SW480 (cell line): ENCODE results near the gene CREB3.

Source experiments
- DNase-seq: peaks from one replicate; pipeline ENCODE4 v3.0.0-alpha.2; 2016; ENCODE audit warnings: low spot score

Gene CREB3

DNA sequence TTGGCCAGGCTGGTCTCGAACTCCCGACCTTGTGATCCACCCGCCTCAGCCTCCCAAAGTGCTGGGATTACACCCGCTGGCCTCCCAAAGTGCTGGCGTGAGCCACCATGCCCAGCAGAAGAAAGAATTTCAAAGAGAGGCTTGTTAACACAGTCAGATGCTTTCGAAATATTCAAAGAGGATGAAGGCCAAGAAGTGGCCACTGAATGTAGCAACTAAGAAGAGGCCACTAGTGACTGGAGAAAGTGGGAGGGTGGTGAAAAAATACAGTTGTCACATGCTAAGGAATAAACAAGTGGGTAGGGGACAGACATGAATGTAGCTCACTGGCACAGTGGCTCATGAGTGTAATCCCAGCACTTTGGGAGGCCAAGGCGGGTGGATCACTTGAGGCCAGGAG, 29.8 kb upstream of the CREB3 start:
- no peak for DNase-seq

DNA sequence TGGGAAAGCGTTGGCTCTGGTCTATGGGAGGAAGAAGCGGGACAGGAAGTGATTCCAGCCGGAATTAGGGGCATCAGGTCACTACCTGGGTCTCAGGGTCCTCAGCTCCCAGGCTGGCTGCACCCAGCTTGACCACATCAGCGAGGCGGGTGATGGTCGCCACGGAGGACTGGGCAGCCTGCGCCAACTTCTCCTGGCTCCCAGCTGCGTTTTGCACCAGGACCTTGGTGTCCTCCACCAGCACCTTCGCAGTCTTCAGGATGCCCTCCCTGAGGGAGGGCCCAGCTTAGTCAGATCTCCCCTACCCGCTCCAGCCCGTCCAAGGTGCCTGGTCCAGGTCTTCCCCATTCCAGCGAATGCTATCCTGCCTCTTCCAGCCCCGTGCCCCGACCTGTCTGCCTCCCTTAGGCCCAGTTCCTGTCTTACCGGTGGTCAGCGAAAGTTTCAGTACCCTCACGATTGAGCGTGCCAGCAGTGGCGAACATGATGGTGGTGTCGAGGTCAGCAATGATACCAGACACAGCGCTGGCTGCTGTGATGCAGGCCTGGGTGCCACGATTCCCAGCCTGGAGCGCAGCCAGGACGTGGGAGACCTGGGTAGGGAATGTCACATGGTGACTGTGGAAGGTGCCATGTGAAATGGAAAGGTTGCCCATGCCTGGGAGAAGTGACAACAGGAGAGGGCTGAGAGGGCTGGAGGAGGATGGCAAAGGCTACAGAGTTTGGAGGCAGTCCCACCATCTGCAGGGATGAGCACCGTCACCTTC, 28.4 kb upstream of the CREB3 start:
- no peak for DNase-seq

DNA sequence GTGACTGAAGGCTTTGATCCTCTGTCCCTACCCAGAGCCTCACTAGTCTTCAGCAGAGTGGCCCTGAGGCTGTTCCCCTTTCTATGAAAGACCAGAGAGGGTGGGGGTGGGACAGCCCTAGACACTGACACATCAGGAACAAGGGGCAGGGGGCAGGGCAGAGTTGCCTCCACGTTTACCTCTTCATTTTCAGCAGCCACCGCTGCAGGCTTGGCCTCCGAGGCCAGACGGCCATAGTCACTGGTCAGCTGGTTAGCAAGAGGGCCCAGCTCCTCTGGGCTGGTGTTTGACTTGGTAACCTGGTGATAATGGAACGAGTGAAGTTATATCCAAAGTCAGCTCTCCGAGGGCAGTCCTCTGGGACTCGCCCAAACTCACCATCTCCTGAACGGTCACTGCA, 27.1 kb upstream of the CREB3 start:
- no peak for DNase-seq

DNA sequence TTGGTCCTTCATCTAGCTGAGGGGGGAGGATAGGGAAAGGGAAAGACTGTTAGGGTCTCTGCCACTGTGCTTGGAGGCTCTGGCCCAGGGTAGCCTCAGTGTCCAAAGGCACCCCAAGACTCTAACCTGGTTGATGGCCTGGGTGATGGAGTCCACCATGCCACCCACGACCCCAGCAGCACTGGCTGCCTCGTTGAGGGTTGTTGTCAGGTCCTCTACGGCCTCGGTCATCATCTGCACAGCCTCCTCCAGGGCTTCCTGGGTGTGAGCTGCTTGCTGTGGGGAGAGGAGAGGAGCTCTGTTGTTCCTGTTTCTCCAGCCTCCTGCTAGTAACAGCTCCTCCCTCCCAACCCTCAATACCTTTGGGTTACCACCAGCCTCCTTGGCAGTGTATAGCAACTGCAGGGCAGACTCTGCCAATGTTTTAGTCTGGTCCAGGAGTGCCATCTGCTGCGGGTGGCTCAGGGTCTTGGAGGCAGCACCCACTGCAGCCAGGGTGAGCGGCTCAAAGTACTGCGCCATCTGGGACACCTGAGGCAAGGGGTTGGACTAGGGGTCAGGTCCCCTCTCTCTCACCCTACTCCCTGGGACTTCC, 26.5 kb upstream of the CREB3 start:
- DNase-seq, result no peak

DNA sequence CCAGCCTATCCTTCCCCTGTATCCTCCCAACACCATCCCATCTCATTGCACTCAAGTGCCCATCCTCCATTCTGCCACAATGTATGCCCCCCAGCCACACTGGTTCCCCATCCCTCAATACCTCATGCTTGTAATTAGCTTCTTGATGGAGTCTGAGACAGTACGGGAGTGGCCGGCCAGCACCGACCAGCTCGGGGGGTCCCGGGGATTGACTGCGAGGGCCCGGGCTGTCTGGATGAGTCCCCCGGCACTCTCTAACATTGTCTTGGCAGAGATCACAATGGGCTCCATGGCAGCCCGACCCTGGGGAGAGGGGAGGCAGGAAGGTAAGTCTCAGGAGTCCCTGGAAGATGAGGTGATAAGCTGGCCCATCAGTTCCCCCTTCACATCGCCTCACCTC, 25.5 kb upstream of the CREB3 start:
- no peak for DNase-seq

DNA sequence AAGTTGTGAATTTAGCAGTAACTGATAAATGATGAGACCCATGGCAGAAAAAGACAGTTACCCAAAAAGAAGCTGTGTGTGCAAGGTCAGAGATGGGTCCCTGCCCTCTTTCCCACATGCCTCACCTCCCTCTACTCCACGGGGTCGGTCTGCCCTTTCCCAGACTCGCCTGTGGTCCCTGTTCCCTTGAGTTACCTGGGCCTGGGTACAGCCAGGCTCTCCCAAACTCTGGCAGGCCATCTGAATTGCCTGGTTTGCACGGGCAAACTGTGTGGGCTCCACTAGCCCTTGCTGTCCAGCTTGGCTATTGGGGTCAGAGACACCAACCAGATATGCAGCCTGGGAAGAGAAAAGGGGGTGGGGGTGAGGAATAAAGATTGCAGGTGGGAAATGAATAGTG, 24.3 kb upstream of the CREB3 start:
- no peak for DNase-seq

DNA sequence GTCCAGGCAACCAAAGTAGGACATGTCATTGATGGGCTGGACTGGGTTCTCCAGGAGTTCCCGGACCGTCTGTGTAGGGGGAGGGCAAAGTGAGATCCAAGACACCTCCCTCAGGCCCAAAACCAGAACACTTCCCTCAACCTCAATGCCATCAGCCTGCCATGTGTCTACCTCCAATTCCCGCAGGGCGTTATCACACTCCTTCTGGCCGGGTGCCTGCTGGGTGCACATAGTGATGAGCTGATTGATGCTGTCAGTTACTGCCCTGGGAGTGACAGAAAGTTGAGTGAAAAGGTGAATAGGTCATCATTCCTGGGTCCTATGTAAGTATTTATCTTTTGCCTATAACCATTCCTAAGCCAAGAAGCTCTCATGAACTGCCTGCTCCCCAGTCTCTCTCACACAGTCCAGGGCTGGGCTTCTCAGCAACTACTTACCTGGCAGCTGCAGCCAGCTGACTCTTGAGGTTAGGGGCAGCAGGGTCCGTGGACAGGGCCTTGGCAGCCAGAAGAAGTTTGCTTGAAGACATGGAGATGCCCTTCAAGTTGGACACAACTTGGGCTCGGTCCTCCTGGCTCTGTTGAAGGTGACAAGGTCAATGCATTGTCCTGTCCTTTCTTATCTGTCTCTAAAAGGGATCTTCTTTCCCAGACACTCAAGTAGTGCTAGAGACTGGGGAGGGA, 21.5 kb upstream of the CREB3 start:
- DNase-seq, result no peak

DNA sequence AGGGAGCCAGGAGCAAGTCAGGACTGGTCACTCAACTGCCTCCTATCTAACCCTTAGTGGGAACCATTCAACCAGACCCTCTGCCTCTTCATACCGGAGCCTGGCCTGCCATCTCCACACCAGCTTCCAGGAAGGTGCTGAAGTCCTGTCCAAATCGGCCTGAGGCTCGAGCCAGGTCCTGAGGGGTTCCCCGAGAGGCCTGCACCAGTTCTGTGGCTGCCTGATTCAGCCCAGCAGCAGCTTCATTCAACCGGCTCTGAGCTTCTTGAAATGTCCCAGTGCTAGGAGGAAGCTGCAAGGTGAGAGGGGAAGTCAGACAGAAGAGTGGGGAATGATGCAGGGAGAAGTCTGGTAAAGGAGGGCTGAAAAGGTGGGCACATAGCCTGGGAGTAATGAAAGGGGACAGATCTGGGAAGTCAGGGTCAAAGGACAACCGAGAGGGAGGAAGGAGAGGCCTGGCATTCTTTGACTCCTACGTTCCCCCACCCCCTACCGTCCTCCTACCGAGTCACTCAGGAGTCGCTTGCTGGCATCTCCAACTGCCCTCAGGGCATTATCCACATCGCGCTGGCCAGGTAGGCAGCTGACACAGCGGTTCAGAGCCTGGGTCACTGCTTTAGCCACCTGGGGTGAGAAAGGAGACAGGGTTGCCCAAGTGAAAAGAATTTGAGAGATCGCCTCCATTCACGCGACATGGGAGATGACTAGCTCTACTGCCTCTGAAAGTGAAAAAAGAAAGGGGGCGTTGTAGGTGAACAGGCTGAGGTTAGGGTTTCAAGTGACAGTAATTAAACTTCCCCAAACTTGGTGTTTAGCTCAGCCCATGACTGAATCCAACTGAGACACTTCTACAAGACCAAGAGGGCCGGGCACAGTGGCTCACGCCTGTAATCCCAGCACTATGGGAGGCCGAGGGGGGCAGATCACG, 20.7 kb upstream of the CREB3 start:
- DNase-seq, result no peak

DNA sequence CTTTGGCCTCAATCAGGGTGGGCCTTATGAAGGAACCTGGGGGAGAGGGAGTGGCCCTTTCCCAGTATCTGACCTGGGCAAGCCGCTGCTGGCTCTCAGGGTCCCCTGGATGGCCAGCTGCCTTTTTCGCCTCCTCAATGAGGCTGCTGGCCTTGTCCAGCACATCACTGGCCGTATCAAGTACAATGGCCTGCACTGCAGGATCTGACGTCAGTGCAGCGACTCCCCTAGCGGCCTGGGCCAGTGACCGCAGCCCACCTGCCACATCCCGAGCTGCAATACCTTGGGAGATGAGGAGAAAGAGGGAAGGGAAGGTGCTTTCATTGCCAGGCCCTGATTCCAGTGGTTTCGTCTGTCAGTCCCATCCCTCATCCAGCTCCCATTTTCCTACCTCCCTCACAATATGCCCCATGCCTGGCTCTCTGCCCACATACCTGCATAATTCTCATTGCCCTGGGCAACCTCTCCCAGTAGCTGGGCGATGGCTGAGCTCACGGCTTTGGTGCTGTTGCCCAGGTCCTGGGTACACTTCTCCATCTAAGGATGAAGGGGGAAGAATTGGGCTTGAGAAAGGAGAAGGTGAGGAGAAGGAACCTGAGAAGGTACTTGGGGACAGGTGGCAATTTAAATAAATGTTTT, 19.6 kb upstream of the CREB3 start:
- DNase-seq, result no peak

DNA sequence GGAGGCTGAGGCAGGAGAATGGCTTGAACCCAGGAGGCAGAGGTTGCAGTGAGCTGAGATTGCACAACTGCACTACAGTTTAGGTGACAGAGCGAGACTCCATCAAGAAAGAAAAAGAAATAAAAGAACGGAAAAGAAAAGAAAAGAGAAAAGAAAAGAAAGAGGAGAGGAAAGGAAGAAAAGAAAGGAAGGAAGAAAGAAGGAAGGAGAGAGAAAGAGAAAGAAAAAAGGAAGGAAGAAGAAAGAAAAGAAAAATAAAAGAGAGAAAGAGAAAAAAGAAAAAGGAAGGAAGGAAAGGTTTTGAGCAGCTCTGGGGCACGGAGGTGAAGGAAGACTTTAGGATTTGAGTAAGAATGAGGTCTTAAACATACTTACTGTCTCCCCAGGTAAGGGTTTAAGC, 18.9 kb upstream of the CREB3 start:
- DNase-seq, result no peak

DNA sequence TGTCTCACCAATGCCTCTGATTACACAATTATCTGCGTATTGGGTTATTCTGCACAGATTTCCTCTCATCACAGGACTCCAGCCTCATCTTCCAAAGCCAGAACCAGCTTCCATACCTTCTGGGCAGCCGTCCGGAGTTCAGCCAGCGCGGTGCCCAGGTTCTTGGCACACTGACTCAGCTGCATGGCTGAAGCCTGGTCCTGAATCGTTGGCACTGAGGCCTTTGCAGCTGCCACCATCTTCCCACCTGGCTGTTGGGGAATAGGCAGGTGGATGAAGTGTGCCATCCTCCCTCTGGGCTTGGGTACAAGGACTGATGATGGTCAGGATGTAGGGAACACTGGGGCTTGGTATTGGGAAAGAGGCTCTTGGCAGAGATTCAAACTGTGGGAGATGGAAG, 18.3 kb upstream of the CREB3 start:
- no peak for DNase-seq

DNA sequence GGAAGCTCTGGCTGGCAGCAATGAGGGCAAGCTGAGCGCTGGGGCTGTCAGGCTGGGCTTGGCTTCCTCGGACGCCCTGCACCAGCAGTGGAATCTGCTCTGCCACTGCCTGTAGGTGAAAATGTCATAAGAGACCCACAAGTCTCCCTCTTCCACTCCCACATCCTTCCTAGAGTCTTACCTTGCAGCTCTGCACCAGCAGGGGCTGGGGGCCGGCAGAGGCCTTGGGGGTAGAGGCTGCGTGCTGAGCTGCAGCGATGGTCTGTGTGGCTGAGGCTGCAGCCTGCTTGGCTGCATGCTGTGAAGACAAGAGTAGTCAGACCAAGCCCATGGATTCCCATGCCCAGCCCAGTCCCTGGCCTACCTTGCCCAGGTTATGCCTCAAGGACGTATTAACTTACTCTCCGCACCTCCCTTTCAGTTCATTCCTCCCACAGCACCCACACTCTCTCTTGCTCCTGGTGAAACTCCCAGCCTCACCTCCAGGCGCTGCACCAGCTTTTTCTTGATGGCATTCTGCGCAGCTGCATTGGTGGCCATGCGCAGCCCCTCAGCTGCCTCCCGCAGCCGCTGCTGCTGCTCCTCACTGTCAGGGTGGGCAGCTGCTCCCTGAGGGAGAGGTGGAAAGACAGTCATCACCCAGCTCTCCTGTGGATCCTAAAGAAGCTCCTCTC, 17.8 kb upstream of the CREB3 start:
- no peak for DNase-seq

DNA sequence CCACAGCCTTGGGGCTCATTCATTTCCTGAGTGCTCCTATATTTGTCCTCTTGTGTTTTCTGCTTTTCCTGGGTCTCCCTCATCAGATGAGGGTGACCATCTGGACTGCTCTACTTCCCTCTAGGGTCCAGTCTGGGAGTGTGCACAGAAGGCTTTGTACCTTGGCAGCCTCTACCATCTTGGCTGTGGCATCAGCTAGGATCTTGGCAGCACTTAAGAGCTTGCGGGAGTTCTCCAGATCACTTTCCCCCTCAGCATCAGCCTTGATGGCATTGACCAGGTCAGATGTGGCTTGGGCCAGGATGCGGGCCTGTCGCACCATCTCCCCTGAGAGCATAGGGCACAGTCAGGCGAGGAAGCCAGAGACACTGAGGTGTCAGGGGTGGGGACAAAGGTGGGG, 16.2 kb upstream of the CREB3 start:
- DNase-seq, result no peak

DNA sequence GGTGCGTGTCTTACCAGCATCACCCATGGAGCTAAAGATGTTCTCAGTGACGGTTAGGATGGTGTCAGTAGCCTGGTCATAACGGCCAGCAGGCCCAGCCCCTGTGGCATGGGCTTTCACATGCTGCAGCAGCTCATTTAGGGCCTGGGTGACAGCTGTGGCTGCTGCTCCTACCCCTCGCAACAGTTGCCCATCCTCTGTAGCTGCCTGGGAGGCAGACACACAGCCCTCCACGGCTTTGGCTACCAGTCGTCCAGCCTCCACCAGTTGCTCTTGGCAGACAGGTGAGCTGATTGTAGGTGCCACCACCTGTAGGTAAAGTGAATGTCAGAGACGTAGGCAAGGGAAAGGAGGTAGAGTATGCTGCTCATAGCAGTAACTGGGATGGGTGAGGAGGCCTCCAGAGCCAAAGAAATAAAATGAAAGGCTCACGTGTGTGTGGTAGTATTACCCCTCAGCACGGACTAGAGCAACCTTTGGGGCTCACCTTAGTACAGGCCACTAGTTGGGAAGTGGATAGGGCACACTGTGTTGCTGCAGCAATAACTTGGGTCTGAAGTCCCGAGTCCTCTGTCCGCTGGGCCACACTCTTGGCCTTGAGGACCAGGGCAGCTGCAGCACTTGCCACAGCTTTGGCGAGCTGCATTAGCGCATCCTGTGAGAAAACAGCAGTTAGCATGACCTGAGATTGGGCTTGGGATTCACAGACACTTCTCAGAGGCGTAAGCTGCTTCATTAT, 15.2 kb upstream of the CREB3 start:
- DNase-seq, result no peak

DNA sequence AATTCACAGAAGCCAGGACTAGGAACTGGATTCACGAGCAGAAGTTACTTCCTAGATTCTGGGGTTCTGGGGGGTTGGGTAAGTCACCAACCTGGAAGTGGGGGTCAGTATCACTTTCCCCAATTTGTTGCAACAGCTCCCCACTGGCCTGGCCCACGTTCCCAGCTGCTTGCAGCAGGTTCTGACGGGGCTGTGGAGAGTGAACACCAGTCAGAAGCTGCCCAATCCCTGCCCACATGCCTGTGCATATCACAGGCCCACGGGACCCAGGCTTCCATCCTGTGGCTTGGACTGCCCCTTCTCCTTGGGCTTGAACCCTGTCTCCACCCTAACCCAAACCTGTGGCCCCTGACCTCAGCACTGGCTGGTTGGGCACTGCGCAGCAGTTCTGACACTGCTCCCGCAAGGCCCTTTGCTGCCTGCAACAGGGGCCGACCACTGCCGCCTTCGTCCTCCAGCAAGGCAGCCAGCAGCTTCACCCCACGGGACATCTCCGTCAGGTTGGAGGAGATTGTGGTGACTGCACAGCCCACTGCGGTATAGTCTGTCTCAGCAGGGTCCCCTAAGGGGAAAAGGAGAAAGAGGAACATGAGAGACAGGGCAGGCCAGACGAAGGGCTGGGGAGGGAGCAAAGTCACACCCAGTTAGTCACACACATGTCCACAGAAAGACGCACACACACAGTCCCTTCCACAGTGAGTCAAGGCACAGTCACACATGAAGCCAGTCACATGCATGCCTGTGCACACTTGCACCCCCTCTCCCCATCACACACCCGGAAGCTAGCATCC, 13.6 kb upstream of the CREB3 start:
- DNase-seq, result no peak

DNA sequence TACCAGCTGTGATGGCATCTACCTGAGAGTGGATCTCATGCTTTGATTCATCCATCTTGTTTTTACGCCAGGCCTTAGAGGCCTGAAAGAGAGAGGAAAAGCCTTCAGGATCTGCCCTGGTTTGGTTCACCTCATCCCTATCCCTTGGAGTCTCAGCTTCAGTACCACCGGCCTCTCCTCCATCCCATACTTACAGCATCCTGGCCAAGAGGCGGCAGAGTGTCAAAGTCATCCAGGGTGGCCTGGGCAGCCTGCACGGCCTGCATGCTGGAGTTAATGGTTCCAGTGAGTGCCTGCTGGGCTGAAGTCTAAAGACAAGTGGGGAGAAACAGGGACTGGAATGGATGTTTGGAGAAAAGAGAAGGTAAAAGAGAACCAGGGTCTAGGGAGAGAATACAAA, 12.9 kb upstream of the CREB3 start:
- no peak for DNase-seq

DNA sequence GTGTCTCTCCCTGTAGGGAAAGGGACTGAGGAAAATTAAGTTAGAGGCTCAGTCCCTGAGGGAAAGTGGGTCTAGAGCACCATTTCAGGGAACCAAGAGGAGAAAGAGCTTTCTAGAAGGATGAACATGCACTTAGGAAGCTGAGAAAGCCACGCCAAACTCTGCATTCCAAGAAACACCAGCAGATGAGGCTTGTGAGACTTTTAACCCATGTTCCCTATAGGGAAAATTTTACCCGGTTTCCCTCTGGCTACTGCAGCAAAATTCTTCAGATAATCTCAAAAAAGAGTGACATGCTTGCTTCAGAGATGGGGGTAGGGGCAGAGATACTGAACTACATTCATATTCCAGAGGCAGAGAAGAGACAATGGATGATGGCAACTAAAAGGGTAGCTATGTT, 9.0 kb upstream of the CREB3 start:
- no peak for DNase-seq

DNA sequence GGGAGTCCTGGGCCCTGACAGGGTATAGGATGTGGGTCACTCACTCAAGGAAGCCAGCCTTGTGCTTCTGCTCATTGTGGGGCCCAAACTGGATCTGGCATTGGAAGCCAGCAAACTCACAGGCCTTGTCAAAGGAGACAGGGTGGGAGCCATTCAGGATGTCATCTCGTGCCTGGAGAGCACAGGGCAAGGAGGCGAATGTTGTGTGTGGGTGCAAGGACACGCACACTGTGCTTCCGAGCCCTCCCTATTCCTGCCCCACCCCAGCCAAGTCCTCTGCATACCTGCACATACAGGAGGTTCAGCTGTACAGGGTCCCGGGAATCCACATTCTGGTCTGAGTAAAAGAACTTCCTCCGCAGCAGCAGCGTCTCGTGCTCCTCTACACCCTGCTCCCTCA, 8.6 kb upstream of the CREB3 start:
- DNase-seq, result no peak

DNA sequence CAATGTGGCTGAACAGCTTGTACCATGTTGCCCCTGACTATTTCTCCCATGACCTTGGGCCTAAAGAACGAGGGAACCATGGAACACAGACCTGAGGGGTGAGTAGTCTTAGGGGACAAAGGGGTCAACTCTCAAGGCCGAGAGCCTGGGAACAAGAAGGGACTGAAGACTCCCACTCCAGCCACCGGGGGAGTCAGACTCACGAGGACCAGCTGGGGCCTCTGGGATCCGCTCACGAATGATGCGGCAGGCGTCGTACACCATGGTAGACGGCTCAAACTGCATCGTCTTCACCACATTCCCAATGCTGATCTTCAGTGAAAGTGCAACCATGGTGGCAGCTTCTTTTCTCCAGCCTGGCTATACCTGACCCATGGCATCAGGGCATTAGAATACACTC, 7.1 kb upstream of the CREB3 start:
- no peak for DNase-seq

DNA sequence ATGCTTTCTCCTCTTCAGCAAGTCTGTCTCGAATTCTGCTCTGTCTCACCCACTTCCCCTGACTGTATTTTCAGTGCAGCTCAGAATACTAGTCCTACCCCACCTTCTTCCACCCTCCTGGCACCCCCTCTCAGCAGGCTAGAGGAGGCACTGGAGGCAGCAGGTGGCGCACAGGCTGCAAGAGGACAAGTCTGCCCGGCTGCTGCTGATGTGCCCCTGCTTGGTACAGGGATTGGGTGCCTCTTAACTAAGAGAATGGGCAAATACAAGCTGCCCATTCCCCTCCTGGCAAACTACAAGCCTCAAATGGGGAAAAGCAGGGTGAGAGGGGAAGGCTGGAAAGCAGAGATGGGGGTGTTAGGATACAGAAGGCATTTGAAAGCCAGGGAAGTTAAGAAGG, 5.5 kb upstream of the CREB3 start:
- DNase-seq, result no peak
